Panc1 (cell line): ENCODE results near the gene SSBP3. TPM values are rescaled to one million over a fixed set of nuclear protein-coding genes. Genes with fewer than 3 reads are reported as not detected.

Experiments
- ATAC-seq: fragments of 200-7000 bp; cut with Tn5 transposase; 2 replicates; pipeline ENCODE4 v1.9.1; 2020; ENCODE audit warnings: mild to moderate bottlenecking, moderate library complexity
- BruUV-seq: library from RNA; stranded (reverse); fragments of 400-500 nt; replicated peaks from 2 replicates; lab custom pipeline; 2021; lab: Mats Ljungman, UMichigan
- CTCF ChIA-PET: fragments of 300-600 bp; sonication (Branson Sonifier 250); formaldehyde crosslinking; loops from one replicate; lab custom pipeline; 2022; ENCODE audit warnings: antibody characterized with exemption; lab: Charles Lee
- POLR2A ChIA-PET: fragments of 300-600 bp; sonication (Branson Sonifier 250); formaldehyde crosslinking; loops from one replicate; lab custom pipeline; 2022; ENCODE audit warnings: antibody characterized with exemption; lab: Charles Lee
- DNase-seq: peaks from one replicate; pipeline ENCODE4 v3.0.0-alpha.2; 2010; ENCODE audit warnings: low read depth, low spot score
- H3K27ac ChIP-seq: 2 replicates; pipeline ENCODE4 v1.5.1; 2011; ENCODE audit warnings: mild to moderate bottlenecking, low read length, inconsistent platforms
- H3K27me3 ChIP-seq: fragments of 200-500 bp; sonication (Bioruptor generic); 2 replicates; pipeline ENCODE4 v1.6.0; 2014; ENCODE audit warnings: low read length, inconsistent platforms; ENCODE audit not compliant: control insufficient read depth, insufficient read depth
- H3K36me3 ChIP-seq: fragments of 200-500 bp; sonication (Bioruptor generic); 2 replicates; pipeline ENCODE4 v1.5.1; 2014; ENCODE audit warnings: inconsistent platforms, mild to moderate bottlenecking, low read length, moderate library complexity; ENCODE audit not compliant: control insufficient read depth, insufficient read depth
- H3K4me1 ChIP-seq: 2 replicates; pipeline ENCODE4 v1.5.1; 2011; ENCODE audit warnings: inconsistent platforms, mild to moderate bottlenecking, low read length, moderate library complexity; ENCODE audit not compliant: control insufficient read depth, insufficient read depth
- H3K4me3 ChIP-seq, 2 experiments: 2 replicates each; pipeline ENCODE4 v1.5.1; 2011 to 2012; ENCODE audit warnings: low read depth in 2 of 2, low read length in 2 of 2, mild to moderate bottlenecking in 2 of 2, inconsistent platforms in 1 of 2, moderate library complexity in 1 of 2
- H3K9me3 ChIP-seq: fragments of 200-500 bp; sonication (Bioruptor generic); 2 replicates; pipeline ENCODE4 v1.5.1; 2014; ENCODE audit warnings: low read depth, mild to moderate bottlenecking, inconsistent platforms, low read length, moderate library complexity; ENCODE audit not compliant: control insufficient read depth, insufficient read depth
- CTCF ChIP-seq: fragments of 450-650 bp; IDR thresholded peaks from 2 replicates; pipeline ENCODE4 v1.5.1; 2017; ENCODE audit warnings: mild to moderate bottlenecking
- POLR2AphosphoS5 ChIP-seq: IDR thresholded peaks from 2 replicates; pipeline ENCODE4 v1.6.1; 2012; ENCODE audit warnings: mild to moderate bottlenecking, low read depth, low read length, moderate library complexity
- REST ChIP-seq, 2 experiments: IDR thresholded peaks; 2 replicates each; pipeline ENCODE4 v1.6.1; 2011 to 2012; ENCODE audit warnings: low read depth in 2 of 2, control low read depth in 1 of 2, low read length in 1 of 2, mild to moderate bottlenecking in 1 of 2, moderate library complexity in 1 of 2; ENCODE audit not compliant: insufficient read depth in 1 of 2
- SIN3A ChIP-seq: IDR thresholded peaks from 2 replicates; pipeline ENCODE4 v1.6.1; 2012; ENCODE audit warnings: low read depth, mild to moderate bottlenecking, low read length, moderate library complexity, borderline replicate concordance; ENCODE audit not compliant: insufficient read depth
- TCF7L2 ChIP-seq: IDR thresholded peaks from 2 replicates; pipeline ENCODE4 v1.6.1; 2011; ENCODE audit warnings: mild to moderate bottlenecking, low read depth, low read length, inconsistent platforms
- in situ Hi-C: cut with HindIII; loops from 2 replicates; pipeline ENCODE4 v1.10.0; 2016; ENCODE audit warnings: low sequenced_read_pairs, low pct_unique_long_range_greater_than_20kb
- intact Hi-C: fragments of 100-400 bp; cut with micrococcal nuclease; formaldehyde crosslinking; loops from one replicate; pipeline ENCODE4 v1.10.0; 2022; ENCODE audit not compliant: unreplicated experiment
- total RNA-seq: library from RNA; stranded (reverse); gene quantifications from one replicate; pipeline ENCODE4 v1.2.1, GENCODE V29; 2021; ENCODE audit not compliant: unreplicated experiment

Gene SSBP3
- total RNA-seq, 1 experiment from 2014 or later, result 22.5 TPM

GRCh38 chr1:54177726-54178125 is 228.5 kb downstream of the SSBP3 start:
- CTCF ChIA-PET, result no interaction called here
- in situ Hi-C loops (no loop called here), intact Hi-C loops (no loop called here)
- Histone ChIP-seq H3K36me3 (no peaks in the 10 kb centered on the region), H3K9me3 (no peaks in the 10 kb centered on the region), H3K27me3 (no peaks in the 10 kb centered on the region), H3K27ac (no peak overlapping the region), H3K4me3 (no peak overlapping the region), H3K4me1 (no peaks in the 10 kb centered on the region)
- no TSS peak for BruUV-seq
- no peak for TF ChIP-seq REST (IDR thresholded peaks at IDR 0.05; ENCODE audit: insufficient read depth in 1 of 2, low read depth in 2 of 2, low read length in 1 of 2)
- no peak for TF ChIP-seq TCF7L2
- no peak for TF ChIP-seq POLR2AphosphoS5
- TF ChIP-seq CTCF, result no peak
- TF ChIP-seq SIN3A, result no peak
- POLR2A ChIA-PET, result no interaction called here
- ATAC-seq, result no peak
- no peak for DNase-seq

DNA sequence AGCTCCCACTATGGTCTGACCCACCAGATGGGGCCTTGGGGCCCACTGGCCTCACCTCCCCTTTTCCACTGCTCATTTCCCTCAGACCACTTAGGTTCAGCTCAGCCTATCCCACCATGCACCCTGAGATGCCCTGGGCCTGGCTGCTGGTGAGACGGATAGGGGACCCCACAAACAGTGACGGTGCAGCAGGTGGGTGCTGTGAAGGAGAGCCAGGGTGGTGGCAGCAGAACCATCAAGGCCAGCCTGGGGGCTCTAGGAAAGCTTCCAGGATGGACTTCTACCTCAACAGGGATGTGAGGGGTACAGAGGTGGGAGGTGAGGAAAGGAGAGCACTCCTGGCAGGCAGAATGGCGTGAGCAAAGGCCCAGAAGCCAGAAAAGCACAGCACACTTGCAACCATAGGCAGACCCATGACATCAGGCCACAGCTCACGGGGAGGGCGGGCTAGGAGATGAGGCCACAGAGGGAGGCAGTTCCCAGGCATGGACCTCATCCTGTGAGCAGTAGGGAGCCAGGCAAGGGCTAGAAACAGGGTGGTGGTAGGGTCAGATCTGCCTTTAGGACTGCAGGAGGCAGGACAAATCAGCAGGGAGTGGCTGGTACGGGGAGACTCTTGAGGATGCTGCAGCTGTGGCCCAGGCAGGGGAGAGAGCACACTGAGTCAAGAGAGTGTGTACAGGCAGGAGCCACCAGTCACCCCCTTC is 229.4 kb downstream of the SSBP3 start:
- Histone ChIP-seq H3K4me1 (no peaks in the 10 kb centered on the region), H3K27ac (no peak overlapping the region), H3K36me3 (no peaks in the 10 kb centered on the region), H3K4me3 (no peak overlapping the region), H3K27me3 (no peaks in the 10 kb centered on the region), H3K9me3 (no peaks in the 10 kb centered on the region)
- ChIA-PET CTCF (no interaction called here), POLR2A (no interaction called here)
- ATAC-seq, result 0 out of 2 replicates have a peak, but pooled peaks have one; percentile 18
- no peak for DNase-seq
- in situ Hi-C loops (no loop called here), intact Hi-C loops (no loop called here)
- no TSS peak for BruUV-seq
- TF ChIP-seq REST (IDR thresholded peaks at IDR 0.05; ENCODE audit: insufficient read depth in 1 of 2, low read depth in 2 of 2, low read length in 1 of 2), result no peak
- TF ChIP-seq TCF7L2, result no peak
- TF ChIP-seq POLR2AphosphoS5, result no peak
- TF ChIP-seq SIN3A, result no peak
- TF ChIP-seq CTCF, result no peak

Other genes starting within 250 kb of the SSBP3 start
- 19.4 TPM for gene CYB5RL, start 206.4 kb downstream of the SSBP3 start, total RNA-seq
- gene MRPL37, start 206.2 kb downstream of the SSBP3 start, total RNA-seq, result 138 TPM
- gene ACOT11, start 141.8 kb upstream of the SSBP3 start, total RNA-seq, result 1.9 TPM
- gene FAM151A, start 217.1 kb upstream of the SSBP3 start, total RNA-seq, result not detected
- gene MROH7, start 235.4 kb upstream of the SSBP3 start, total RNA-seq, result not detected